ENCODE results near the gene A2ML1. TPM values are rescaled to one million over a fixed set of nuclear protein-coding genes. Genes with fewer than 3 reads are reported as not detected.

A2ML1 gene
- total and polyA plus RNA-seq, 7 experiments from 2014 or later, result not detected

- Mint-ChIP-seq H3K36me3 (peaks cover 0 to under 1% (median 0%) of the 10 kb centered on the region in 5 donors), H3K4me3 (no peak overlapping the region), H3K27me3 (peaks cover 4 to 20% (median 13%) of the 10 kb centered on the region in 5 donors), H3K27ac (no peak overlapping the region), H3K9me3 (no peaks in the 10 kb centered on the region), H3K4me1 (peaks cover 0 to 3% (median 0%) of the 10 kb centered on the region in 7 donors)
- ATAC-seq (no peak), DNase-seq (no peak)
- Histone ChIP-seq H3K36me3 (ENCODE audit: control insufficient read depth in 2 of 3, insufficient read depth in 3 of 3, low read length in 3 of 3) (no peaks in the 10 kb centered on the region), H3K9me3 (ENCODE audit: control insufficient read depth in 2 of 3, low read length in 3 of 3) (no peaks in the 10 kb centered on the region), H3K27ac (ENCODE audit: low read depth, low read length) (no peak overlapping the region), H3K27me3 (ENCODE audit: control insufficient read depth in 2 of 2, insufficient read depth in 2 of 2, low read length in 2 of 2) (no peaks in the 10 kb centered on the region), H3K4me3 (ENCODE audit: low read length) (no peak overlapping the region), H3K4me1 (ENCODE audit: control insufficient read depth in 2 of 2, insufficient read depth in 2 of 2, low read length in 2 of 2) (no peaks in the 10 kb centered on the region)
- intact Hi-C loops (cut with micrococcal nuclease), result no loop called here
- ChIA-PET POLR2A (no interaction called here), CTCF (no interaction called here)
Observed at GRCh38 chr12:8832500-8832899, 10.1 kb downstream of the A2ML1 start.

GRCh38 chr12:8834230-8834629, 11.8 kb downstream of the A2ML1 start:
- Histone ChIP-seq H3K9me3 (ENCODE audit: control insufficient read depth in 2 of 3, low read length in 3 of 3) (no peaks in the 10 kb centered on the region), H3K27ac (ENCODE audit: low read depth, low read length) (no peak overlapping the region), H3K4me3 (ENCODE audit: low read length) (no peak overlapping the region), H3K36me3 (ENCODE audit: control insufficient read depth in 2 of 3, insufficient read depth in 3 of 3, low read length in 3 of 3) (no peaks in the 10 kb centered on the region), H3K27me3 (ENCODE audit: control insufficient read depth in 2 of 2, insufficient read depth in 2 of 2, low read length in 2 of 2) (no peaks in the 10 kb centered on the region), H3K4me1 (ENCODE audit: control insufficient read depth in 2 of 2, insufficient read depth in 2 of 2, low read length in 2 of 2) (no peaks in the 10 kb centered on the region)
- H3K36me3 Mint-ChIP-seq, result no peaks in the 10 kb centered on the region
- ATAC-seq (no peak), DNase-seq (no peak)
- ChIA-PET POLR2A (no interaction called here), CTCF (no interaction called here)
- no peaks in the 10 kb centered on the region for H3K9me3 Mint-ChIP-seq
- no peak overlapping the region for H3K27ac Mint-ChIP-seq
- H3K4me3 Mint-ChIP-seq, result no peak overlapping the region
- peaks cover 7 to 19% (median 10%) of the 10 kb centered on the region in 5 donors for H3K27me3 Mint-ChIP-seq
- H3K4me1 Mint-ChIP-seq, result no peaks in the 10 kb centered on the region
- intact Hi-C loops (cut with micrococcal nuclease), result no loop called here

DNA sequence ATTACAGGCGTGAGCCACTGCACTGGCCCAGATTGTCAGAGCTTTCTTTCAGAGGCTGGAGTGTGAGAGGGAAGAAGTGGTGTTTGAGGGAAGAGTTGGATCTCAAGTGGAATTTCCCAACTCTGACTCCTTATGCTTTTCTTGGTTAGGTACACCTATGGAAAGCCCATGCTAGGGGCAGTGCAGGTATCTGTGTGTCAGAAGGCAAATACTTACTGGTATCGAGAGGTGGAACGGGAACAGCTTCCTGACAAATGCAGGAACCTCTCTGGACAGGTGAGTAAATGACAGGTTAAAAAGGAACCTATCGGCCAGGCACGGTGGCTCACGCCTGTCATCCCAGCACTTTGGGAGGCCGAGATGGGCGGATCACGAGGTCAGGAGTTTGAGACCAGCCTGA, 14.9 kb downstream of the A2ML1 start:
- ChIA-PET POLR2A (no interaction called here), CTCF (interaction anchor here (0.6 kb wide), 1 partner anchor 1007 kb away, joined by 3 read pairs; no protein-coding TSS in a partner anchor)
- H3K36me3 ChIP-seq (ENCODE audit: control insufficient read depth in 2 of 3, insufficient read depth in 3 of 3, low read length in 3 of 3), result no peaks in the 10 kb centered on the region
- intact Hi-C loops (cut with micrococcal nuclease), result no loop called here
- H3K27me3 ChIP-seq (ENCODE audit: control insufficient read depth in 2 of 2, insufficient read depth in 2 of 2, low read length in 2 of 2), result no peaks in the 10 kb centered on the region
- Mint-ChIP-seq H3K27me3 (peaks cover 9 to 15% (median 10%) of the 10 kb centered on the region in 5 donors), H3K9me3 (no peaks in the 10 kb centered on the region), H3K36me3 (no peaks in the 10 kb centered on the region), H3K4me3 (no peak overlapping the region), H3K4me1 (peaks cover 0 to 6% (median 3%) of the 10 kb centered on the region in 7 donors), H3K27ac (no peak overlapping the region)
- ATAC-seq, result no peak
- H3K4me3 ChIP-seq (ENCODE audit: low read length), result no peak overlapping the region
- DNase-seq, result no peak
- H3K4me1 ChIP-seq (ENCODE audit: control insufficient read depth in 2 of 2, insufficient read depth in 2 of 2, low read length in 2 of 2), result no peaks in the 10 kb centered on the region
- no peak overlapping the region for H3K27ac ChIP-seq (ENCODE audit: low read depth, low read length)
- H3K9me3 ChIP-seq (ENCODE audit: control insufficient read depth in 2 of 3, low read length in 3 of 3), result no peaks in the 10 kb centered on the region

DNA sequence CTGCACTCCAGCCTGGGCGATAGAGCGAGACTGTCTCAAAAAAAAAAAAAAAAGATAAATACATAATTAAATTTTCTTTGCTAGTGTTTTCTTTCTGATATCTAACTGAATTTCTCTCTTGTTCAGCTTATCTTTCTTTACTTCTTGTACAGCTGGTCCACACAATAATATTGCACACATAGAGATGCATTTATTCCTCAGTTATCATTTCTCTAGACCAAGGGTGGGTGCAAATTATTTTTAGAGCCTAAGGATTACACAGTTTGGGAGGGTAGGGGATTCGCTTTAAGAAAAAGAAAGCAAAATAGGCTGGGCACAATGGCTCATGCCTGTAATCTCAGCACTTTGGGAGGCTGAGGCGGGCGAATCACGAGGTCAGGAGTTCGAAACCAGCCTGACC, 17.9 kb downstream of the A2ML1 start:
- Histone ChIP-seq H3K27ac (ENCODE audit: low read depth, low read length) (no peak overlapping the region), H3K9me3 (ENCODE audit: control insufficient read depth in 2 of 3, low read length in 3 of 3) (no peaks in the 10 kb centered on the region), H3K36me3 (ENCODE audit: control insufficient read depth in 2 of 3, insufficient read depth in 3 of 3, low read length in 3 of 3) (no peaks in the 10 kb centered on the region), H3K4me3 (ENCODE audit: low read length) (no peak overlapping the region), H3K4me1 (ENCODE audit: control insufficient read depth in 2 of 2, insufficient read depth in 2 of 2, low read length in 2 of 2) (no peaks in the 10 kb centered on the region), H3K27me3 (ENCODE audit: control insufficient read depth in 2 of 2, insufficient read depth in 2 of 2, low read length in 2 of 2) (no peaks in the 10 kb centered on the region)
- DNase-seq (no peak), ATAC-seq (no peak)
- no peak overlapping the region for H3K27ac Mint-ChIP-seq
- H3K4me3 Mint-ChIP-seq, result peak overlapping the region in 1 of 10 donors; percentile 16
- H3K4me1 Mint-ChIP-seq, result peaks cover 0 to 6% (median 3%) of the 10 kb centered on the region in 7 donors
- intact Hi-C loops (cut with micrococcal nuclease), result no loop called here
- H3K27me3 Mint-ChIP-seq, result peaks cover 1 to 22% (median 6%) of the 10 kb centered on the region in 5 donors
- no peaks in the 10 kb centered on the region for H3K9me3 Mint-ChIP-seq
- H3K36me3 Mint-ChIP-seq, result no peaks in the 10 kb centered on the region
- POLR2A ChIA-PET, result interaction anchor here (0.6 kb wide), 1 partner anchor 293 kb away, joined by 3 read pairs; no protein-coding TSS in a partner anchor
- CTCF ChIA-PET, result interaction anchor here (0.9 kb wide), 1 partner anchor 210 kb away, joined by 5 read pairs; no protein-coding TSS in a partner anchor

DNA sequence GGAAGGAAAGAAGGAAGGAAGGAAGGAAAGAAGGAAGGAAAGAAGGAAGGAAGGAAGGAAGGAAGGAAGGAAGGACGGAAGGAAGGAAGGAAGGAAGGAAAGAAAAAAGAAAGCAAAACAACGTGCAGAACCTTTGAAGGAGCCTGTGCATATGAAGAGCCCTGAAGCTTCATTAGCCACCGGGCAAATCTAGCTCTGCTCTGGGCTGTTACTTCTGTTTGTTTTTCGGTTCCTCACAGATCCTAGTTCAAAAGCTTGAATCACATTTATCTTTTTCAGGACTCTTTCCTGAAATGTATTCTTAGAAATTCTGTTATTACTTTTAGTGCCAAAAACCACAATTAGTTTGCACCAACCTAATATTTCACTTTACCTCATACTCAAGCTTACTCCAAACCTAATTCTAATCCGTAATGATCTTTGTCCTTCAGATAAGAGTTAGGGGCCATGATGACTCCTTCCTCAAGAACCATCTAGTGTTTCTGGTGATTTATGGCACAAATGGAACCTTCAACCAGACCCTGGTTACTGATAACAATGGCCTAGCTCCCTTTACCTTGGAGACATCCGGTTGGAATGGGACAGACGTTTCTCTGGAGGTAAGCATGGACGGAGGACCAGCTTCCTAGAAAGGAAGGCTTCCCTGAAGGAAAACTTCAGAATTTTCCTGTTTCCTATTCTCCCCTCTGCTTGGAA, 18.7 kb downstream of the A2ML1 start:
- Histone ChIP-seq H3K36me3 (ENCODE audit: control insufficient read depth in 2 of 3, insufficient read depth in 3 of 3, low read length in 3 of 3) (no peaks in the 10 kb centered on the region), H3K4me3 (ENCODE audit: low read length) (no peak overlapping the region), H3K4me1 (ENCODE audit: control insufficient read depth in 2 of 2, insufficient read depth in 2 of 2, low read length in 2 of 2) (no peaks in the 10 kb centered on the region), H3K9me3 (ENCODE audit: control insufficient read depth in 2 of 3, low read length in 3 of 3) (no peaks in the 10 kb centered on the region), H3K27ac (ENCODE audit: low read depth, low read length) (no peak overlapping the region), H3K27me3 (ENCODE audit: control insufficient read depth in 2 of 2, insufficient read depth in 2 of 2, low read length in 2 of 2) (no peaks in the 10 kb centered on the region)
- ChIA-PET POLR2A (no interaction called here), CTCF (interaction anchor here (1.3 kb wide), 1 partner anchor 19 kb away, joined by 3 read pairs; no protein-coding TSS in a partner anchor)
- DNase-seq (no peak), ATAC-seq (no peak)
- Mint-ChIP-seq H3K4me1 (peaks cover 0 to 6% (median 3%) of the 10 kb centered on the region in 7 donors), H3K4me3 (peak overlapping the region in 1 of 10 donors; percentile 16), H3K36me3 (no peaks in the 10 kb centered on the region), H3K9me3 (peaks cover 0 to under 1% (median 0%) of the 10 kb centered on the region in 11 donors), H3K27me3 (peaks cover 0 to 20% (median 6%) of the 10 kb centered on the region in 5 donors), H3K27ac (no peak overlapping the region)
- intact Hi-C loops (cut with micrococcal nuclease), result no loop called here

DNA sequence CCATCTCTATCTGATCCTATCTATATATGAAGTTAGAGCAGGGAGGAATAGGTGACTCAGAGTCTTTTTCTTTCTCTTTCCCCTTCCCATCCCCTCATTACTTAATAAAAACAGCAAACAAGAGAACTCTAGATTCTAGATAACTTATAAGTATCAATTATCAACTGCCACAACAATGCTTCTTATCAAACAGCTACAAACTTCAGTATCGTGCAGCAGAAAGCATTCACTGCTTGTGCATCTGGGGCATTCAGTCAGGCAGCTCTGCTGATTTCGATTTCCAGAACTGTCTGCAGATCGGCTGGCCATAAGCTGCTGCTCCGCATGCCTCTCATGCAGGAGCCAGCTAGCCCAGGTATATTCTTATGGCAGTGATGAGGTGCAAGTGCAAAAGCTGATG, 19.4 kb downstream of the A2ML1 start:
- no peak overlapping the region for H3K27ac Mint-ChIP-seq
- no peaks in the 10 kb centered on the region for H3K36me3 Mint-ChIP-seq
- DNase-seq, result no peak
- Histone ChIP-seq H3K4me1 (ENCODE audit: control insufficient read depth in 2 of 2, insufficient read depth in 2 of 2, low read length in 2 of 2) (no peaks in the 10 kb centered on the region), H3K36me3 (ENCODE audit: control insufficient read depth in 2 of 3, insufficient read depth in 3 of 3, low read length in 3 of 3) (no peaks in the 10 kb centered on the region), H3K27ac (ENCODE audit: low read depth, low read length) (no peak overlapping the region), H3K27me3 (ENCODE audit: control insufficient read depth in 2 of 2, insufficient read depth in 2 of 2, low read length in 2 of 2) (no peaks in the 10 kb centered on the region), H3K9me3 (ENCODE audit: control insufficient read depth in 2 of 3, low read length in 3 of 3) (no peaks in the 10 kb centered on the region), H3K4me3 (ENCODE audit: low read length) (no peak overlapping the region)
- ChIA-PET POLR2A (no interaction called here), CTCF (interaction anchor here (1.3 kb wide), 1 partner anchor 19 kb away, joined by 3 read pairs; no protein-coding TSS in a partner anchor)
- peaks cover 0 to 18% (median 6%) of the 10 kb centered on the region in 5 donors for H3K27me3 Mint-ChIP-seq
- intact Hi-C loops (cut with micrococcal nuclease), result no loop called here
- H3K9me3 Mint-ChIP-seq, result peaks cover 0 to 1% (median 0%) of the 10 kb centered on the region in 11 donors
- H3K4me3 Mint-ChIP-seq, result no peak overlapping the region
- H3K4me1 Mint-ChIP-seq, result peaks cover 0 to 6% (median 3%) of the 10 kb centered on the region in 7 donors
- ATAC-seq, result no peak

GRCh38 chr12:8844665-8845064, 22.2 kb downstream of the A2ML1 start:
- ATAC-seq, result no peak
- peaks cover 0 to 6% (median 3%) of the 10 kb centered on the region in 7 donors for H3K4me1 Mint-ChIP-seq
- CTCF ChIA-PET, result no interaction called here

More at GRCh38 chr12:8844665-8845064, 22.2 kb downstream of the A2ML1 start:
- Histone ChIP-seq H3K36me3 (ENCODE audit: control insufficient read depth in 2 of 3, insufficient read depth in 3 of 3, low read length in 3 of 3) (no peaks in the 10 kb centered on the region), H3K4me3 (ENCODE audit: low read length) (no peak overlapping the region), H3K9me3 (ENCODE audit: control insufficient read depth in 2 of 3, low read length in 3 of 3) (no peaks in the 10 kb centered on the region), H3K4me1 (ENCODE audit: control insufficient read depth in 2 of 2, insufficient read depth in 2 of 2, low read length in 2 of 2) (no peaks in the 10 kb centered on the region), H3K27me3 (ENCODE audit: control insufficient read depth in 2 of 2, insufficient read depth in 2 of 2, low read length in 2 of 2) (no peaks in the 10 kb centered on the region), H3K27ac (ENCODE audit: low read depth, low read length) (no peak overlapping the region)
- intact Hi-C loops (cut with micrococcal nuclease), result no loop called here
- Mint-ChIP-seq H3K27me3 (peaks cover 0 to 11% (median 2%) of the 10 kb centered on the region in 5 donors), H3K9me3 (peaks cover 0 to 1% (median 0%) of the 10 kb centered on the region in 11 donors), H3K36me3 (no peaks in the 10 kb centered on the region), H3K27ac (no peak overlapping the region), H3K4me3 (no peak overlapping the region)
- POLR2A ChIA-PET, result no interaction called here
- DNase-seq, result no peak

Measured in naive thymus-derived CD4-positive, alpha-beta T cell (primary cell).